Right ventricle myocardium superior (tissue), 1 donor: Measurements from ENCODE around the gene ZBTB22. TPM values are rescaled to one million over a fixed set of nuclear protein-coding genes. Genes with fewer than 3 reads are reported as not detected.

Experiments used
- ATAC-seq: fragments of 200-7000 bp; cut with Tn5 transposase; one replicate; pipeline ENCODE4 v1.9.1; 2020; ENCODE audit warnings: mild to moderate bottlenecking; ENCODE audit not compliant: poor library complexity
- DNase-seq: peaks from one replicate; pipeline ENCODE4 v3.0.0-alpha.2; 2020
- intact Hi-C: fragments of 100-400 bp; cut with DNase I; formaldehyde crosslinking; loops from one replicate; pipeline ENCODE4 v1.11.2; 2022
- microRNA-seq: library from miRNA; unstranded; fragments of <30 nt; microRNA quantifications from one replicate; pipeline ENCODE4 v1.2.0, GENCODE V29; 2020
- total RNA-seq: library from RNA; stranded (reverse); fragmentation: NEBNext Ultra II Directional; extraction: Animal tissue kit (Norgen Biotek cat#: 25700); gene quantifications from one replicate; pipeline ENCODE4 v1.2.1, GENCODE V29; 2021
- donor health status: DM: no; HTN: yes; CAD: no; lungs with severe emphysema.

Gene ZBTB22
- total RNA-seq, 1 donor from 2014 or later, result 11.6 TPM

DNA sequence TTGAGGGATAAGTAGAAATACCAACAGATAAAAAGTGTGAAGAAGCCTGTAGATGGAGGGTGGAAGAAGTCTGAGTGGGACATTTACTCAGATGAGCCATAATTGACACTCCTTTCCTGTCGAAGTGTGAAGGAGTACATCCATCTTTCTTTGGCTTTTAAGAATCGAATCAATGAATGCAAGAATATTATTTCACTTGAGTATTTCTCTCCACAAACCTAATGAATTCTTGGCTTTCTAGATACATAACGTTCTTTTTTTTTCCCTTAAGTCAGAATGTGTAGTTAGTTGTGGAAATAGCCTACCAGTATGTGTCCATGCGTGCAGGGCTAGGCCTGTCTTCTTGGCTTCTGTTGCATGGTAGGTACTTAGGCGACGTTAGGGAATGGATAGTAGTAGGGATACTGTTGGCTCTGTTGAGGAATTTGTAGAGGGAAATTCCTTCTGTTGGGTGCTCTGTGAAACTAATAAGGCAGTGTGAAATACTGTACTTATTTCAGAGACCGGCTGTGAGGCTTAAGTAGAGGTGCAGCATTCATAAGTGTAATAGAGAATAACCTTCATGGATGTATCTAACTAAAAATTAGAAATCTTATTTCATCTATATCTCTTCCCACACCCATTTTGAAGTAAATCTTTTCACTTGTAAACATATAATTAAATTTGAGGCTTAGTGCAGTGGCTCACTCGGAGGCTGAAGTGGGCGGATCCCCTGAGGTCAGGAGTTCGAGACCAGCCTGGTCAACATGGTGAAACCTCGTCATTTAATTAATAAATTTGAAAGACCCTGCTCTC lies 44.2 kb downstream of the ZBTB22 start:
- no peak for DNase-seq
- ATAC-seq, result no peak
- intact Hi-C loops, result no loop called here

DNA sequence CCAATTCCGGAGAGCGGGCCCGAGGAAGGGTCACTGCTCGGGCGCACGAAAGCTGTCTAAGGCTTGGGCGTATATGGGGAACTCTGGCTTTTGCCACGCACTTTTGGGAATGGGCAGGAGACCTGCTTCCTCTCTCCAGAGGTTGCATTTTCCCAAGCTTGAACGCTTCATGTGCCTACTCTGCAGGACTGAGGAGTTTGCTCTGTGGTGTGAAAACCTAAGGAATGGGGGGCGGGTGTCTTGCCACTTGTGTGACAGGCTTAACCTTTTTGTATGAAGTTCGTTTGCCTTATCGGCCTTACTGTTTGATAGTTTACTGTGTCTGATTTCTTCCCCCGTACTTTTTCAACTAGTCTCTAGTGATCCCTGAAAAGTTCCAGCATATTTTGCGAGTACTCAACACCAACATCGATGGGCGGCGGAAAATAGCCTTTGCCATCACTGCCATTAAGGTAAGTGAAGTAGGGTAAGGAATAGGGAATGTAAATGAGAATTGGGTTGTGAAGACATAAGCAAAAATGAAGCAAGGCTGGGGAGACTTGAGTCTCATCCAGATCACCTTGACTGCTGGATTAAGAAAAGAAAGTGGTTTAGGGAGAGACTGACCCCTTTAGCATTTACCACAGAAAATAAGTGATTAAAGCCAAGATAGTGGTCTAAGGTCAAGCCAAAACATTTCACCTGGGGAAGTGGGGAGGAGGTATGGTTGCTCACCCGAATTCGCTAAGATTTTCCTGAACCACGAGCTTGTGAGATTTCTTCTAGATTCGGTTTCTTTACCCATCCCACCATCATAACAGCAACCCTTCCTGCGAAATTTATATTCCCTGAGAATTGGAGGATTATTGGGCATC lies 45.0 kb downstream of the ZBTB22 start:
- intact Hi-C loops, result no loop called here
- ATAC-seq (peak; percentile 10), DNase-seq (no peak)

DNA sequence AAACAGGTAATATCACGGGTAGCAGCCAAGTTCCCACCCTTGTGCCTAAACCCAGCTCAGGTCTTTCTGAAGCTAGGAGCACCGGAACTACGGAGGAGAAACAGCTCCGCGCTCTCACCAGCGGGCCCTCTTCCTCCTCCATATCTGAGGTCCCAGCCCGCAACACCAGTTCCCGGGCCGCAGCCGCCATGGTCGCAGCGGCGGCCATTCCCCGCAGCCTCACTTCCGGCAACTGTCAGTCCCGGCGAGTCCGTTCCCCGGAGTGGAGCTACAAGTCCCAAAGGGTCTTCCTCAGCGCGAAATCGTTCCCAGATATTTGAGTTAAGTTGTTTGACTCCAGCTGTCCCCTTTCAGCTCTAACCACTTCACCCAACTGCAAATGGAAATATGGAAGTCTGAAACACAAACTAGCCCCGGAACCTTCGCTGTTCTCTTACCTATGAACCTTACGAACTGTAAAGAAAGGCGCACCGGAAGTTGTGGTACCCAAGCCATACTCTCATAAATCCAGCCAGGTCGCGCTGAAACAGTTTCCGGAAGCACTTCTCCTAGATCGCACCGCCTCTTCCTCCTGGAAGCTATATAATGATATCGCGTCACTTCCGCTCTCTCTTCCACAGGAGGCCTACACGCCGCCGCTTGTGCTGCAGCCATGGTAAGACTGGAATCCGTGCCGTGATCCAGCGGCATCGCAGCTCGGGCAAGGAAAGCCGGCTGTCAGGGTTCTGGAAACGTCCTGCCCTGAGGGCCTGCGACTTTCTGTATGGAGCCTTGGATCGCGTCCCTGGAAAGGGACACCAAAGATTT lies 45.9 kb downstream of the ZBTB22 start, which contains the start of the genes RPS18 and VPS52:
Gene RPS18, plus strand, starts transcription at position 608 of the 807 bp plus-strand sequence. Its CDS starts 45 bp downstream, at position 653.
Gene VPS52, minus strand, starts transcription at position 409 of the 807 bp plus-strand sequence. Its CDS starts 201 bp downstream, at position 208.
- peak; percentile 97 for ATAC-seq
- DNase-seq, result peak; percentile 93
- intact Hi-C loops, result no loop called here

DNA sequence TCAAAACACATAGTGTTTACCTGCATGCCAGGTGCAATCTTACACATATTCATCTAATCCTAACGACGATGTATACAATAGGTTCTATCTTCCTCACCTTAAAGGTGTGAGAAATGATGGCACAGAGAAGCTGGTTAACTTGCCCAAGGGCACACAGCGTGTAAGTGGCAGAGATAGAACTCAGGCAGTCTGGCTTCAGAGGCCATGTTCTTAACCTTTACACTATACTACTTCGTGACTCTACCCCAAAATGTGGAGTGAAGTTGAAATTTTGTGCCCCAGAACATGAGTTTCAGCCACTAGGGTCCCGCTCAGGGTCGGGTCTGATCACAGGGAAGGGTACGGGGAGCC lies 46.5 kb downstream of the ZBTB22 start:
- ATAC-seq (peak; percentile 32), DNase-seq (no peak)
- intact Hi-C loops, result no loop called here

Small RNAs within 50 kb of the gene (microRNA-seq; reads per million reads assigned to microRNA genes)
- not detected for gene MIR6834
- gene MIR6873, result not detected

Other genes starting within 250 kb of the ZBTB22 start
- gene HLA-DPA1, start 244.1 kb downstream of the ZBTB22 start, total RNA-seq, result 34.1 TPM
- 29.8 TPM for gene HLA-DPB1, start 241.8 kb downstream of the ZBTB22 start, total RNA-seq
- 0.94 TPM for gene COL11A2, start 125.3 kb downstream of the ZBTB22 start, total RNA-seq
- 37.9 TPM for gene RXRB, start 117.1 kb downstream of the ZBTB22 start, total RNA-seq
- 46.0 TPM for gene SLC39A7, start 116.9 kb downstream of the ZBTB22 start, total RNA-seq
- 25.1 TPM for gene HSD17B8, start 113.1 kb downstream of the ZBTB22 start, total RNA-seq
- 26.4 TPM for gene RING1, start 109.2 kb downstream of the ZBTB22 start, total RNA-seq
- gene VPS52, start 45.9 kb downstream of the ZBTB22 start, total RNA-seq, result 30.4 TPM
- gene RPS18, start 45.7 kb downstream of the ZBTB22 start, total RNA-seq, result 863 TPM
- 8.3 TPM for gene B3GALT4, start 40.6 kb downstream of the ZBTB22 start, total RNA-seq
- 12.8 TPM for gene WDR46, start 28.5 kb downstream of the ZBTB22 start, total RNA-seq
- 44.4 TPM for gene PFDN6, start 28.1 kb downstream of the ZBTB22 start, total RNA-seq
- 60.5 TPM for gene RGL2, start 18.8 kb downstream of the ZBTB22 start, total RNA-seq
- 78.2 TPM for gene TAPBP, start 3.7 kb downstream of the ZBTB22 start, total RNA-seq
- 18.2 TPM for gene DAXX, start 5.2 kb upstream of the ZBTB22 start, total RNA-seq
- 0.97 TPM for gene KIFC1, start 74.1 kb upstream of the ZBTB22 start, total RNA-seq
- 50.6 TPM for gene PHF1, start 93.3 kb upstream of the ZBTB22 start, total RNA-seq
- 102 TPM for gene CUTA, start 100.4 kb upstream of the ZBTB22 start, total RNA-seq
- 4.8 TPM for gene SYNGAP1, start 102.3 kb upstream of the ZBTB22 start, total RNA-seq
- gene ZBTB9, start 136.8 kb upstream of the ZBTB22 start, total RNA-seq, result 4.3 TPM